Ascending aorta (tissue), 2 donors: Measurements from ENCODE around the gene LYPD4. TPM values are rescaled to one million over a fixed set of nuclear protein-coding genes. Genes with fewer than 3 reads are reported as not detected.

Source experiments
- DNase-seq, 2 donors: peaks; one replicate each; pipeline ENCODE4 v3.0.0-alpha.2; 2019; ENCODE audit warnings: low spot score in 2 of 2
- H3K27ac ChIP-seq, 2 donors: fragments of 200-600 bp; sonication (generic); one replicate each; pipeline ENCODE4 v1.5.1; 2016 to 2017; ENCODE audit warnings: mild to moderate bottlenecking in 1 of 2
- H3K27me3 ChIP-seq: fragments of 200-600 bp; sonication (generic); one replicate; pipeline ENCODE4 v1.5.1; 2017
- H3K36me3 ChIP-seq, 2 donors: fragments of 200-600 bp; sonication (generic); one replicate each; pipeline ENCODE4 v1.5.1; 2016
- H3K4me1 ChIP-seq, 2 donors: fragments of 200-600 bp; sonication (generic); one replicate each; pipeline ENCODE4 v1.5.1; 2016 to 2017; ENCODE audit warnings: mild to moderate bottlenecking in 1 of 2
- H3K4me3 ChIP-seq, 2 donors: fragments of 200-600 bp; sonication (generic); one replicate each; pipeline ENCODE4 v1.5.1; 2016 to 2017; ENCODE audit warnings: mild to moderate bottlenecking in 1 of 2
- H3K9me3 ChIP-seq, 2 donors: fragments of 200-600 bp; sonication (generic); one replicate each; pipeline ENCODE4 v1.5.1; 2016
- intact Hi-C: fragments of 100-400 bp; cut with DNase I; formaldehyde crosslinking; loops from one replicate; pipeline ENCODE4 v1.15.1; 2023
- total RNA-seq: library from RNA; depleted of rRNA; stranded (reverse); fragments of >200 nt; gene quantifications from one replicate; pipeline ENCODE4 v1.1.0, GENCODE V29; 2016
- TF ChIP-seq, protein P1 (sequence below), 3 experiments: fragments of 200-600 bp in 2 of 3; fragments of 450-650 bp in 1 of 3; sonication (generic) in 2 of 3; IDR thresholded peaks; one replicate each; pipeline ENCODE4 v1.5.1; 2016 to 2019; ENCODE audit warnings: antibody characterized with exemption in 3 of 3, mild to moderate bottlenecking in 1 of 3, moderate library complexity in 1 of 3

LYPD4 gene
- total RNA-seq, 1 donor from 2014 or later, result not detected

DNA sequence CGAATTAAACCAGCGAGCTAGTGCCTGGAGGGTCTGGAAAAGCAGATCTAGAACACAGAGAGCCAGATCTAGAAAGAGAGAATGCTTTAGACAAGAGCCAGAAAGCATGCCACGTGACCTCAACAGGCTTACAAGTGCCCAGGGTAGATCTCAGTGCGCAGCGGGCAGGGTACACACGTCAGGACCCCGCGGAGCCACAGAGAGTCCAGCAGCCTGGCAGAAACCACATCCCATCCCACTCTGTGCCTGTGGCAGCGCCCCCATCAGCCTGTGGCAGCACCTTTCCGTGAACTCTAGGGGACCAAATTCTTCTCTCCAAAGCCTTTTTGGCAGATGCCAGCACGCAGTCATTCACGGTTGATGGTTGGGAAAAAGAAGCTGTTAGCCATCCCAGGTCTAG, 44.4 kb upstream of the LYPD4 start:
- intact Hi-C loops, result no loop called here
- Histone ChIP-seq H3K27ac (no peak overlapping the region), H3K4me3 (no peak overlapping the region), H3K36me3 (peaks cover 16 to 27% of the 10 kb centered on the region in 2 donors), H3K4me1 (peaks cover 12% of the 10 kb centered on the region in 2 donors), H3K27me3 (no peaks in the 10 kb centered on the region), H3K9me3 (no peaks in the 10 kb centered on the region)
- DNase-seq, result no peak
- TF ChIP-seq, protein P1, sequence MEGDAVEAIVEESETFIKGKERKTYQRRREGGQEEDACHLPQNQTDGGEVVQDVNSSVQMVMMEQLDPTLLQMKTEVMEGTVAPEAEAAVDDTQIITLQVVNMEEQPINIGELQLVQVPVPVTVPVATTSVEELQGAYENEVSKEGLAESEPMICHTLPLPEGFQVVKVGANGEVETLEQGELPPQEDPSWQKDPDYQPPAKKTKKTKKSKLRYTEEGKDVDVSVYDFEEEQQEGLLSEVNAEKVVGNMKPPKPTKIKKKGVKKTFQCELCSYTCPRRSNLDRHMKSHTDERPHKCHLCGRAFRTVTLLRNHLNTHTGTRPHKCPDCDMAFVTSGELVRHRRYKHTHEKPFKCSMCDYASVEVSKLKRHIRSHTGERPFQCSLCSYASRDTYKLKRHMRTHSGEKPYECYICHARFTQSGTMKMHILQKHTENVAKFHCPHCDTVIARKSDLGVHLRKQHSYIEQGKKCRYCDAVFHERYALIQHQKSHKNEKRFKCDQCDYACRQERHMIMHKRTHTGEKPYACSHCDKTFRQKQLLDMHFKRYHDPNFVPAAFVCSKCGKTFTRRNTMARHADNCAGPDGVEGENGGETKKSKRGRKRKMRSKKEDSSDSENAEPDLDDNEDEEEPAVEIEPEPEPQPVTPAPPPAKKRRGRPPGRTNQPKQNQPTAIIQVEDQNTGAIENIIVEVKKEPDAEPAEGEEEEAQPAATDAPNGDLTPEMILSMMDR (IDR thresholded peaks at IDR 0.05), result no peak

DNA sequence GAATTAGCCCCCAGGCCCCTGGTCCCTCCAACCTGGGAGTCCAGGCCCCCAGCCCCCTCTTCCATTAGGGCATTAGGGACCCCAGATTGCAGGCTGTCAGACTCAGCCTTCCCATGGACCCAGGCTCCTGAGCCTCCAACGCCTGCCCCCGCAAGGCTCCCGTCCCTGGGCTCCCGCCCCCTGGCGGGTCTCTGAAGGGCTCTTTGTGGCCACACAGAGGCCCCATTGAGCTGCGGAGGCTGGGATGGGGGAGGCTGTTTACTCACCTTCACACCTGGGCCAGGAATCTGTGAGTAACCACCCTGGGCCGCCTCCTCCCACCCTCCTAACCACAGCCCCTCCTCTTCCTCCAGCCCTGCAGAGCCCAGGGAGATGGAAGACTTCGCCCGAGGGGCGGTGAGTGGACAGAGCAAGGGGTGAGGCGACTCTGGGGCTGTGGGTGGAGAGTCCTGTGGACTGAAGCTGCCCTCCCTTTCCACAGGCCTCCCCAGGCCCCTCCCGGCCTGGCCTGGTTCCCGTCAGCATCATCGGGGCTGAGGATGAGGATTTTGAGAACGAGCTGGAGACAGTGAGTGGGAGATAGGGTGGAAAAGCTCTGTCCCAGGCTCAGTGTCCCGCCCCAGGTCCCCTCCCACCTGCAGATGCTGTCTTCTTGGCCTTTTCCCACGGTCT, 43.4 kb upstream of the LYPD4 start:
- Histone ChIP-seq H3K9me3 (no peaks in the 10 kb centered on the region), H3K4me1 (peaks cover 12% of the 10 kb centered on the region in 2 donors), H3K27me3 (no peaks in the 10 kb centered on the region), H3K27ac (no peak overlapping the region), H3K36me3 (peaks cover 16 to 25% of the 10 kb centered on the region in 2 donors), H3K4me3 (no peak overlapping the region)
- peak in 1 of 2 donors; percentile 72 for DNase-seq
- TF ChIP-seq, protein P1 (IDR thresholded peaks at IDR 0.05), result no peak
- intact Hi-C loops, result no loop called here

DNA sequence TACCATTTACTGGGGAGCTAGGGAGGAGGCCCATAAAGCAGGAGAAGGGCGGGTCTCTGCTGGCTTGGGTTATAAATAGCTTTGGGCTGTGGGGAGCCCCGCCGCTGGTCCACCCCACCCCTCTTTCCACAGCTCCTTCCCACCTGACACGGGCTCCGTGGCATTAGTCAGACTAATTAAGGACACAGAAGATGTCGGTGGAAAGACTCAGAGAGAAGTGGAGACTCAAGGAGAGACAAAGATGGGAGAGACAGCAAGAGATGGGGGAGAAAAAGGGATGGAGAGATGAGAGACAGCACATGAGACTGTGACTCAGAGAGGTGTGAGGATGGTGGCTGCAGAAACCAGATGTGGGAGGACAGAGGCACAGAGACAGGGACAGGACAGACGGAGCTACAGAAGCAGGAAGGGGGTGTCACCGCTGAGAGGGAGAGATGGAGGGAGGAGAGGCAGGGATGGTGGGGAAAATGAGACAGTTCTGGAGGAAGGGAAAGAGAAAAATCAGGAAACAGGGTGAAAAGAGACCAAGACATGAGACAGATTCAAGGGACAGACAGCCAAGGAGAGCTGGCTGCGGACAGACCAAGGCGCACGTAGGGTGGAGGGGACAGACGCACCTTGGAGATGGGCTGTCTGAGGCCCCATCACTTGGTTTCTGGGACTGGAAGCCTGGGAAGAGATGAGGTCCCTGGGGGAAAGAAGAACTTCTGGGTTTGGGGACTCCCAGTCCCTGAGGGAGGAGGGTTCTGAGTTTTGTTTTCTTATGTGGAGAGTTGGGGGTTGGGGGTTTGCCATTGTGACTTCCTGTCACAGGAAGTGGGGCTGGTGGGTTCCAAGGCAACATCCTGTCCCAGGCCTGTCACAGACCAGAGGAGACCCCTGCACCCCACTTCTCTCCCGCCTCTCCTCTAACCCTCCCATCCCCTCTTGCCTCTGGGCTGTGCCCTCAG, 42.6 kb upstream of the LYPD4 start:
- TF ChIP-seq, protein P1 (IDR thresholded peaks at IDR 0.05), result no peak
- peaks cover 7 to 19% of the 10 kb centered on the region in 2 donors for H3K36me3 ChIP-seq
- peaks cover 12% of the 10 kb centered on the region in 2 donors for H3K4me1 ChIP-seq
- no peaks in the 10 kb centered on the region for H3K9me3 ChIP-seq
- intact Hi-C loops, result no loop called here
- H3K27ac ChIP-seq, result no peak overlapping the region
- no peak for DNase-seq
- H3K27me3 ChIP-seq, result no peaks in the 10 kb centered on the region
- peak overlapping the region in 1 of 2 donors; percentile 14 for H3K4me3 ChIP-seq

DNA sequence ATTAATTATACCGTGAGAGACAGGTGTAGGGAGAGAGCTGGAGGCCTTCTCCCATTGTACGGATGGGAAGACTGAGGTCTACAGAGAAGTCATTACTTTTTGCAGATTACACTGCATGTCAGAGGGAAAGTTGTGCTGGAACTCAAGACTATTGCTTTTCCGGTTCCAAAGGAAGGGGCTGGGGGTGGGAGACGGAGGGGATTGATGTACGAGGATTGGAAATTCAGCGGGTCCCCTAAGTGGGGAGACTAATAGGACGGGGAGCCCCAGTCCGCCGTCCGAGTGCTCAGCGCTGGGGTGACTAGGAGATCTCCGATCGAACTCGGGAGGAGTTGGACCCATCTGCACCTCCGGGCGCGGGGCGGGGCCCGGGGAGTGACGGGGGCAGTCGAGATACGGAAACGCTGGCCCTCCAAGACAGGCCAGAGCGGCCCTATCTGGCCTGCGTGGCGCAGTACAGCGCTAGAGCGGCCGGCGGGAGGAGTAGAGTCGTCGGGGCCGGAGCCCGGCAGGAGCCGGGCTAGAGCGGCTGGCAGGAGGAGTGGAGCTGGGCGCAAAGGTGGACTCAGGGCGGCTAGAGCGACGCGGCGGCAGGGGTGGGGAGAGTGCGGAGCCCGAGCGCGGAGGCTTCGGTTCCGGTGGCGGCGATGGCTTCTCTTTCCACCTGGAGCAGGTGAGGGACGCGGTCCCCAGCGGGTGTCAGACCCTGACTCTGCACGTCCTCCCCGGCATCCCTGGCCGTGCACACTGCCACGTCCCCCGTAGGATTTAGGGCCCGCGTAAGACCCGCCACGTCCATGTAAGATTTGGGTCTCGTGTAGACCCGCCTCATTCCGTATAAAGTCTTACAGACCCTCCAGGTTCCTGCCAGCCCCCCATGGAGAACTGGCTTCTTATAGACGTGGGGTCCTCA, 39.6 kb upstream of the LYPD4 start:
- H3K4me1 ChIP-seq, result peaks cover 12% of the 10 kb centered on the region in 2 donors
- no peaks in the 10 kb centered on the region for H3K9me3 ChIP-seq
- TF ChIP-seq, protein P1 (IDR thresholded peaks at IDR 0.05), result no peak
- DNase-seq, result peak; percentile 84 to 97
- H3K4me3 ChIP-seq, result peak overlapping the region; percentile 91 to 100
- peak overlapping the region in 1 of 2 donors; percentile 90 for H3K27ac ChIP-seq
- no peaks in the 10 kb centered on the region for H3K27me3 ChIP-seq
- peaks cover 0 to 7% of the 10 kb centered on the region in 2 donors for H3K36me3 ChIP-seq
- intact Hi-C loops, result loop anchor here (1.0 to 5.0 kb wide), 5 partner anchors 24 to 447 kb away; partner anchors contain the start of genes DEDD2, DMAC2, RABAC1 and RPS19

DNA sequence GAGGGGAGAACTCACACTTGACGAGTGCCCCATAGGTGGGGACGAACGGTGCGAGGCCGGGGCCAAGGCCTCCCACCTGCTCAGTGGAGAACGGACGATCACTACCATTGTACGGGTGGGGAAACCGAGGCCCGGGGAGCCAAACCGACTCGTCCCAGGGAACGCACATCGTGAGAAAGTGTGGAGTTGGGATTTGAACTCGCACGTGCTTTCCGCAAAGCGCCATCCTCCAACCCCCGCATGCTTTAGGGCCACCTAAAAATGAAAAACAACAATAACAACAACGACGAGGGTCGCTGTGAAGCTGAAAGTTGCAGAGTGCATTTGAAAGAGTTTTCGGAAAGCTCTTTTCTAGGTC, 39.0 kb upstream of the LYPD4 start:
- TF ChIP-seq, protein P1 (IDR thresholded peaks at IDR 0.05), result no peak
- DNase-seq, result no peak
- H3K4me1 ChIP-seq, result peaks cover 12% of the 10 kb centered on the region in 2 donors
- no peaks in the 10 kb centered on the region for H3K27me3 ChIP-seq
- H3K9me3 ChIP-seq, result no peaks in the 10 kb centered on the region
- intact Hi-C loops, result loop anchor here (5.0 kb wide), 3 partner anchors 194 to 446 kb away; partner anchors contain the start of genes DEDD2, DMAC2 and ZNF574
- H3K4me3 ChIP-seq, result peak overlapping the region; percentile 91 to 100
- peaks cover 0 to under 1% of the 10 kb centered on the region in 2 donors for H3K36me3 ChIP-seq
- peak overlapping the region; percentile 73 to 90 for H3K27ac ChIP-seq
